Lower leg skin (tissue), 3 donors: Measurements from ENCODE around the gene LY6G5C.

Experiments
- CTCF ChIP-seq, 3 donors: fragments of 450-650 bp; IDR thresholded peaks; one replicate each; pipeline ENCODE4 v1.5.1; 2016; ENCODE audit warnings: antibody characterized with exemption in 3 of 3, mild to moderate bottlenecking in 3 of 3, moderate library complexity in 2 of 3
- POLR2A ChIP-seq, 2 donors: fragments of 450-650 bp; IDR thresholded peaks; one replicate each; pipeline ENCODE4 v1.6.1; 2016 to 2017; ENCODE audit warnings: antibody characterized with exemption in 2 of 2, mild to moderate bottlenecking in 1 of 2, moderate library complexity in 1 of 2

- no peak for TF ChIP-seq CTCF (IDR thresholded peaks at IDR 0.05)
- TF ChIP-seq POLR2A (IDR thresholded peaks at IDR 0.05): no peak
Measured at GRCh38 chr6:31722173-31722572, 41.3 kb upstream of the LY6G5C start.
